Measurements from ENCODE around the gene SETDB1.
A peak's percentile ranks its signal among the peaks of the same experiment; 100 is the strongest.

The SETDB1 gene

GRCh38 chr1:151005729-151006319 lies 79.7 kb downstream of the SETDB1 start:
- no peak for TF ChIP-seq CTCF (IDR thresholded peaks at IDR 0.05; ENCODE audit: borderline replicate concordance, insufficient read depth, low read depth, low read length)
- H3K4me3 ChIP-seq (ENCODE audit: low read depth, low read length) = peak overlapping the region; percentile 57

GRCh38 chr1:151006327-151007052 lies 80.3 kb downstream of the SETDB1 start, which contains the start of gene MINDY1:
Gene MINDY1, minus strand, starts transcription at chr1:151006902. Its CDS starts 4,285 bp downstream, at chr1:151002617.
- peak; percentile 48; the same call in 1 of the 2 replicates for TF ChIP-seq CTCF (IDR thresholded peaks at IDR 0.05; ENCODE audit: borderline replicate concordance, insufficient read depth, low read depth, low read length)
- H3K4me3 ChIP-seq (ENCODE audit: low read depth, low read length) = peak within 1 kb of the TSS; percentile 57

GRCh38 chr1:151007853-151008243 lies 81.7 kb downstream of the SETDB1 start:
- peak overlapping the region; percentile 82 for H3K4me3 ChIP-seq (ENCODE audit: low read depth, low read length)
- no peak for TF ChIP-seq CTCF (IDR thresholded peaks at IDR 0.05; ENCODE audit: borderline replicate concordance, insufficient read depth, low read depth, low read length)

- peak within 1 kb of the TSS; percentile 82 for H3K4me3 ChIP-seq (ENCODE audit: low read depth, low read length)
- TF ChIP-seq CTCF (IDR thresholded peaks at IDR 0.05; ENCODE audit: borderline replicate concordance, insufficient read depth, low read depth, low read length) = no peak
These were observed 82.4 kb downstream of the SETDB1 start, which contains the start of gene PRUNE1 for GRCh38 chr1:151008244-151009205. Gene PRUNE1, plus strand, starts transcription at chr1:151008449. Its CDS starts 184 bp downstream, at chr1:151008633.

GRCh38 chr1:151009206-151009587 lies 83.0 kb downstream of the SETDB1 start:
- no peak for TF ChIP-seq CTCF (IDR thresholded peaks at IDR 0.05; ENCODE audit: borderline replicate concordance, insufficient read depth, low read depth, low read length)
- peak overlapping the region; percentile 82 for H3K4me3 ChIP-seq (ENCODE audit: low read depth, low read length)

- H3K4me3 ChIP-seq (ENCODE audit: low read depth, low read length) = no peak overlapping the region
- no peak for TF ChIP-seq CTCF (IDR thresholded peaks at IDR 0.05; ENCODE audit: borderline replicate concordance, insufficient read depth, low read depth, low read length)
These were observed 83.6 kb downstream of the SETDB1 start for GRCh38 chr1:151009674-151010345.
